ENCODE measurements around the gene COL4A4.

DNA sequence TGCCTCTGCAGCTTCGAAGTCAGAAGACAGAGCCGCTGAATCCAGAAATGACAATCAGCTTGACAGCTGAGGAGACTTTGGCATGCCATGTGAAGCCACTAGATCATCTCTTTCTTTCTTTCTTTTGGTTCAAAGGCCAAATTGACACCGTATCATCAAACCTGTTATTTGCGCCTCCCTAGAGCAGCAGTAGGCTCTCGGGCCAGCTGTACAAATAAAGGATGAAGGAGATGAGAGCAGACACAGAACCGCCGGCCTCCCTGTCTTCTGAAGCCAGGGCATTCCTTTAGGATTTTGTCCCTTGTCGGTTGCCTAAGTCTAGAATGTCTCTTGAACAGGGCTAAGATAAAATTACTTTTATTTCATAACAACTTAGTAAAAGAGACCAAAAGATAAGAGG lies 36.8 kb downstream of the COL4A4 start:
- no peak for TF ChIP-seq CTCF (IDR thresholded peaks at IDR 0.05)
- no peak for TF ChIP-seq POLR2A (IDR thresholded peaks at IDR 0.05)
- no peak for TF ChIP-seq POLR2AphosphoS5 (IDR thresholded peaks at IDR 0.05; ENCODE audit: insufficient read depth in 1 of 2, low read depth in 1 of 2)

Measured in vagina (tissue), 2 donors.